Lung microvascular endothelial cell (primary cell): ENCODE data around the gene KCNQ1OT1. TPM values are rescaled to one million over a fixed set of nuclear protein-coding genes. Genes with fewer than 3 reads are reported as not detected.

Experiments
- DNase-seq, 2 donors: peaks; one replicate each; pipeline versions ENCODE4 v3.0.0 to v3.0.0-alpha.2; 2010; ENCODE audit warnings: low read depth in 2 of 2
- total RNA-seq: library from RNA; depleted of rRNA; stranded (reverse); fragments of >200 nt; gene quantifications from 2 replicates; pipeline ENCODE4 v1.2.1, GENCODE V29; 2014

Gene KCNQ1OT1
- total RNA-seq, 1 donor from 2014 or later = 0.79 TPM

DNA sequence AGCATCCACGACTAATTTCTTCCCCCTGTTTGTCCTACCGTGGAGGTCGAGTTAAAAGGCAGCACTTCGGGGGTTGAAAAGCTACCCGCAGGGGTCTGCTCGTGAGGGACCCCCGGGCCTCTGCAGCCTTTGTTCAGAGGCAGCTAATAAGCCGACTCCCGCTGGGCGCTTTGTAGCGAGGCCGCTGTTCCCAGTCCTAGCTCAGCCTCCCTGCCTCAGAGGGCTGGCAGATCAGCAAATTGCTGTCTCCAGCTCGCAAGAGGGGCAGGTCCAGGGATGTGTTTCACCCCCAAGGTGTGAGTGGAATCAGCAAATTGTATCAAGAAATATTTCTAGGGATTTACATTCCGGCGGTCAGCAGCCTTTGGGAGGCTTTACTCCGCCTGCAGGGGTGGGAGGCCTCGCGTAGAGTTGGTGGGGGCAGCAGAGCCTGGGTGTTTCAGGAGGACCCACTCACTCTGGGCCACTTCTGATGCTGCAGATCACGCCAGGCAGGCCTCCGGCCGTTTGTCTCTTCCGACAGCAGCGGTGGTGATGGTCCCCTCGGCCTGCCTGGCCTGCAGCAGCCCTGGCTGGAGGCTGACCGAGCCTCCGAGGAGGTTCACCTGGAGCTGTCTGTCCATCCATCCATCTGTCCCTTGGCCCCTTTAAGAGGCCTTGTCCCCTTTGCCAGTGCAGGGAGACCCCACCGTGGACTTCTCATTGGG, 21.6 kb upstream of the KCNQ1OT1 start:
- DNase-seq = no peak

DNA sequence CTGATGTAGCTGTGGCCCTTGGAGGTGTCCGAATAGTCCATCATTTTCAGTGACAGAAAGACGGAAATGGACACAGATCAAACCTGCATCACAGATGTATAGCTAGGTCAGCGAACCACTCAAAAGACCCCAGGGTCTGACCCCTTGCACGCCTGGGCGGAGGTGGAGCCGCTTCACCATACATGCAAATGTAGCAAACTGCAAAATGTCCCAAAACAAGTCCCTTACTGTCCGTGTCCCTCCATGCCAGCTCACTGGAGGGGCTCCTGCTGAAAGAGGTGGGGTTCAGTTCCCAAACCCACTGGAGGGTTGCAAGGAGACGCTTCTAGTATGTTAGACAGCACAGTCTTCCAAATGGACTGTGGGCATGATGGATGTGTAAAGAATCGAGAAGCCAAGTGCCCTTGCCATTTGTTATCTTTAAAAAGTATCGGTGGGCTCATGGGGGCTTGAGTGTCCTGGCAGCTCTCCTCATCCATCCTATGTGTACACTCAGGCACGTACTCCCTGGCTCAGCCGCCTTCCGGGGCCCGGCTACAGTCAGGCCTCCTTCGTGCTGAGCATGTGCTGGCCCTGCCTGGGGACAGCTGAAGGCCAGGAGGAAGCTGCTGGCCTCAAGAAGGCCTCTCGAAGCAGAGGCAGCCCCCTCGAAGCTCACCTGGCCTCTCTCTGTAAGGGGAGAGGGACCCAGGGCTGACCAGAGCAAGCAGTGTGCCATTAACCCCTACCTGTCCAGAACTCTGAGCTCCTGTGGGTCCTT, 20.2 kb upstream of the KCNQ1OT1 start:
- DNase-seq = no peak

DNA sequence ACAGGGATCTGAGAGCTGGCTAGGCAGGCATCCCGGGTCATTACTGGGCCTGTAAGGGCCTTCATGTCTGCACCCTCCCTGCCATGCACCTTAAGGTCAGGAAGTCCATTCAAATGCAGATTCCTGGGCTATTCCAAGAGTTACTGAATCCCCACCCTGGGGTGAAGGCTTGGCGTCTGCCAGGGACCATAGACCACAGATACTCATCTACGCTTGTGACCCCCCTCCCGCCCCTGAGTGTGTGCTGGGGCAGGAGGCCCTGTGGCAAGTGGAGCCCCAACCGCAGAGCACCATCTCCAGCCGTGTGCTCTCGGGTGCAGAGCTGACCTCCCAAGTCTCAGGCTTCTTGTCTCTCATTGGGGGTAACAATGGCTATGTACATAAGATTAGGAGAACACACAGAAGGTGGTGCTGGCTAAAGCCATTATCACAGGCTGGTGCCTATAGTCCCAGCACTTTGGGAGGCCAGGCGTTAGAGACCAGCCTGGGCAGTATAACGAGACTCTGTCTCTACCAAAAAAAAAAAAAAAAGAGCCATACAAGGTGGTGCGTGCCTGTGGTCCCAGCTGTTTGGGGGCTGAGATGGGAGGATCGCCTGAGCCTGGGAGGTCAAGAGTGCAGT, 19.1 kb upstream of the KCNQ1OT1 start:
- no peak for DNase-seq

- DNase-seq = no peak
These were observed 17.9 kb upstream of the KCNQ1OT1 start for GRCh38 chr11:2717561-2718325.

- DNase-seq = no peak
These were observed 16.7 kb upstream of the KCNQ1OT1 start for GRCh38 chr11:2716376-2717095.

- DNase-seq = no peak
These were observed 16.0 kb upstream of the KCNQ1OT1 start for GRCh38 chr11:2715716-2716350.

- DNase-seq = no peak
These were observed 15.1 kb upstream of the KCNQ1OT1 start for GRCh38 chr11:2714871-2715270.

GRCh38 chr11:2714463-2714800, 14.6 kb upstream of the KCNQ1OT1 start:
- DNase-seq = no peak

DNA sequence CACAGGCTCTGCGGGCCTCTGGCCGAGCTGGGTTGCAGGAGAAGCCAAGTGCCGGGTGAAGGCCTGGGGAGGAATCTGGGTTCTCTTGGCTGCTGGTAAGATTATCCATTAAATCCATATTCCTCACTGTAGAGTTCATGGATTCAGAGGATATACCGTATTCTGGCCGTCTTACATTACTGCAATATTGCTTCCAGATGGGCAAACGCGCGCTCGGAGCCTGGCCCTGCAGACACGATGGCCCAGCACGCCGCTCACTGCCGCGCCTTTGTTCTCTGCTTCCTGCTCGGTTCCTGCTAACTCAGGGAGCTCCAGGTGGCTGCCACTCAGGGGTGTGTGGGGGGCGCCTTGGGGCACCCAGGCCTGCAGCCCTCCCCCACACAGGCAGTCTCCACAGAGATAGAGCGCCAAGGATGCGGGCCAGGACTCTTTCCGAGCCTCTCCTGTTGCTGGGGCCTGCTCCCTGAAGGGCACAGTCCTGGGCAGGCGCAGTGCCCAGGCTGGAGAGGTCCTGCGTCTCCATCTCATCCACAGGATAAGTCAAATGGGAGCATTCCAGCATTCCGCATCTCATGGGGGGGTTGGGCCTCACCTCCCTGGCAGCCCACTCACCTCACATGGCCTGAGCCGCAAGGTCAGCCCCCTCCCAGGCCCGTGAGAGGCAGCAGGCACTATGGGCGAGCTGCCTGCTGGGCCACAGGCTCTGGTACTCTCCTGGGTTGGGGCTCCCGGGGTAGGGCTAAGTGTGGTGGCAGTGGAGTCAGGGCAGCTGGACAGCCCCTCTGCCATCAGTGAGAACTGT, 14.1 kb upstream of the KCNQ1OT1 start:
- no peak for DNase-seq

DNA sequence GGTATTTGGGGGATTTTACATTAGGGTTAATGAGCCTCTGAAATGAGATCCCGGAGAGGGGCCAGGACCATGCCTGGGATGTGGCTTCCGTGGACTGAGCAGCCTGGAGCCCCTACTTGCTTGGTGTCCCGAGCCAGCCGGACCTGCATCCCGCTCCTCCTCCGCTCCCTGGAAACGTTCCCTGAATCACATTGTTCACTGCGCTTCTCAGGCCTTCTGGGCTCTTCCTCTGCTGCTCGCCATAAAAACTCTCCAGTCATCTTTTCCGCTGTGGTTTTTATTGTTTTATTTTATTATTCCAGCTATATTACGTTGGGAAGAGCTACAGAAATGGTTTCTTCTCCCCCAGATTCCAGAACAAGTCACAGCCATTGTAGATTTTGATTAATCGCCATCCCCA, 13.3 kb upstream of the KCNQ1OT1 start:
- DNase-seq = peak in 1 of 2 donors; percentile 27

DNA sequence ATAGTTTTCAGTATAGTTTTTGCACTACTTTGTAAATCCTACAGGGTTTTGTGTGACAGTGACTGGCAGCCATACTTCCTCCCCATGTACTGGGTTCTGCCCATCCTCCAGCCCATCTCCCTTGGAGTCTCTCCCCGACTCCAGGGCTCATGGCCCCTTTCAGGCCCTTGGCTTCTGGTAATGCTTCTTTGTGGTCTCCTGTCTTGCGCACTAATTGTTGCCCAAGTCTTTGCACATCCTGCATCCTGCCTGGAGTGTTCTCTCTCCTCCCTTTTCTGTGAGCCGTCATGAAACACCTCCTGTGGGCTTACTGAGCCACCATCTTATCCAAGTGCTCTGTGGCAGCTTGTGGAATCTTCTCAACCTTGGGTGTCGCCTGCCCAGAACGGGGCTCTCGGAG, 11.4 kb upstream of the KCNQ1OT1 start:
- DNase-seq = no peak

DNA sequence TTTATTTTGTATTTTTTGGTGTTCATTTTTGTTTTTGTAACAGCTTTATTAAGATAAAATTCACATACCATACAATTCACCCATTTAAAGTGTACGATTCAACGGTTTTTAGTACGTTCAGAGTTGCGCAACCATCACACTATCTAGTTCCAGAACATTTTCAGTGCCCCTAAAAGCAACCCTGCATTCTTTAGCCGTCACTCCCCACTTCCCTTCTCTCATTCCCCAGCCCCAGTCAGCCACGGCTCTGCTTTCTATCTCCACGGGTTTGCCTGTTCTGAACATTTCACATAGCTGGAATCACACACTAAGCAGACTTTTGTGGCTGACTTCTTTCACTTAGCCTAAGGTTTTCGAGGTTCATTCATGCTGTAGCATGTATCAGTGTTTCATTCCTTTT, 9.6 kb upstream of the KCNQ1OT1 start:
- DNase-seq = no peak

GRCh38 chr11:2708757-2709281, 9.0 kb upstream of the KCNQ1OT1 start:
- DNase-seq = no peak

GRCh38 chr11:2708151-2708581, 8.4 kb upstream of the KCNQ1OT1 start:
- no peak for DNase-seq

- DNase-seq = no peak
These were observed 7.9 kb upstream of the KCNQ1OT1 start for GRCh38 chr11:2707736-2708135.

GRCh38 chr11:2706321-2706720, 6.5 kb upstream of the KCNQ1OT1 start:
- DNase-seq = no peak

- no peak for DNase-seq
These were observed 5.3 kb upstream of the KCNQ1OT1 start for GRCh38 chr11:2704896-2705606.

DNA sequence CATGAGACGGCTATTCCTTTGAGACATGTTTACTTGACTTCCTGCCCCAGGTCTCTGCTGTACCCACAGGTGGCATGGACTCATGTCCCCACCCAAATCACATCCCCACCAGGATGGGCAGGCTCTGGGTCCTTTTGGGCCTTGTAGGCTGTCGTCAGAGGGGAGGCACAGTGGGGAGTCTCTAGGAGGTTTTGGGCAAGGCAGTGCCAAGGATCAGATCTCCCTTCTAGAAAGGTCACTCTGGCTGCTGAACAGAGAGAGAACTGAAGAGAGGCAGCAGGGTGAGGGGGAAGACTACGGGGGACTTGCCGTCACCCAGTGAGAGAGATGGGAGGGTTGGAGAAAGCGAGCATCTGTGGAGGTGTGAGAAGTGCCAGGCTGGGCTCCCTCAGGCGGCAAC, 4.6 kb upstream of the KCNQ1OT1 start:
- no peak for DNase-seq
